Liver (tissue), 9 donors: ENCODE results near the gene KATNB1. TPM values are rescaled to one million over a fixed set of nuclear protein-coding genes. Genes with fewer than 3 reads are reported as not detected.

Experiments used
- DNase-seq: peaks from one replicate; pipeline ENCODE4 v3.0.0-alpha.2; 2017; ENCODE audit warnings: low spot score
- H3K27ac ChIP-seq, 2 donors: one replicate each; pipeline ENCODE4 v1.7.0; 2013; ENCODE audit warnings: inconsistent platforms in 2 of 2, low read length in 2 of 2, control low read depth in 1 of 2, low read depth in 1 of 2, mild to moderate bottlenecking in 1 of 2
- H3K27me3 ChIP-seq, 4 donors: one replicate each; pipeline versions ENCODE4 v1.6.1 to v1.7.0; 2013; ENCODE audit warnings: low read length in 3 of 4, inconsistent platforms in 1 of 4, mild to moderate bottlenecking in 1 of 4, moderate library complexity in 1 of 4; ENCODE audit not compliant: control insufficient read depth in 4 of 4, insufficient read depth in 4 of 4
- H3K36me3 ChIP-seq, 4 donors: one replicate each; pipeline versions ENCODE4 v1.6.1 to v1.7.0; 2013; ENCODE audit warnings: low read length in 3 of 4, mild to moderate bottlenecking in 3 of 4, low read depth in 1 of 4, moderate library complexity in 1 of 4; ENCODE audit not compliant: control insufficient read depth in 4 of 4, insufficient read depth in 3 of 4
- H3K4me1 ChIP-seq, 4 donors: one replicate each; pipeline versions ENCODE4 v1.6.1 to v1.7.0; 2013; ENCODE audit warnings: low read length in 3 of 4, mild to moderate bottlenecking in 3 of 4, moderate library complexity in 1 of 4; ENCODE audit not compliant: control insufficient read depth in 4 of 4, insufficient read depth in 4 of 4
- H3K4me3 ChIP-seq, 3 donors: one replicate each; pipeline versions ENCODE4 v1.6.1 to v1.7.0; 2013; ENCODE audit warnings: low read length in 3 of 3, control low read depth in 1 of 3, low read depth in 1 of 3, mild to moderate bottlenecking in 1 of 3
- H3K9ac ChIP-seq, 2 donors: one replicate each; pipeline ENCODE4 v1.7.0; 2013; ENCODE audit warnings: low read length in 2 of 2, mild to moderate bottlenecking in 2 of 2, moderate library complexity in 2 of 2, control low read depth in 1 of 2, low read depth in 1 of 2
- H3K9me3 ChIP-seq, 4 donors: one replicate each; pipeline versions ENCODE4 v1.6.1 to v1.7.0; 2013; ENCODE audit warnings: low read length in 3 of 4; ENCODE audit not compliant: control insufficient read depth in 4 of 4
- EGR1 ChIP-seq, 2 donors: IDR thresholded peaks; 2 replicates each; pipeline ENCODE4 v1.6.1; 2016 to 2018; ENCODE audit warnings: antibody characterized with exemption in 2 of 2, low read depth in 2 of 2
- FOXA1 ChIP-seq: IDR thresholded peaks from 2 replicates; pipeline ENCODE4 v1.6.1; 2016; ENCODE audit warnings: antibody characterized with exemption
- FOXA2 ChIP-seq: IDR thresholded peaks from 2 replicates; pipeline ENCODE4 v1.6.1; 2016; ENCODE audit warnings: antibody characterized with exemption
- GABPA ChIP-seq, 2 donors: IDR thresholded peaks in 1 of 2; conservative IDR thresholded peaks in 1 of 2; 2 replicates each; pipeline ENCODE4 v1.6.1; 2016; ENCODE audit warnings: antibody characterized with exemption in 2 of 2, mild to moderate bottlenecking in 1 of 2, moderate library complexity in 1 of 2
- HNF4A ChIP-seq, 2 donors: conservative IDR thresholded peaks; 2 replicates each; pipeline ENCODE4 v1.6.1; 2016; ENCODE audit warnings: antibody characterized with exemption in 2 of 2, mild to moderate bottlenecking in 2 of 2
- HNF4G ChIP-seq: IDR thresholded peaks from 2 replicates; pipeline ENCODE4 v1.6.1; 2016; ENCODE audit warnings: antibody characterized with exemption
- NR2F2 ChIP-seq: IDR thresholded peaks from 2 replicates; pipeline ENCODE4 v1.6.1; 2016; ENCODE audit warnings: antibody characterized with exemption
- RAD21 ChIP-seq, 2 donors: IDR thresholded peaks; 2 replicates each; pipeline ENCODE4 v1.6.1; 2016; ENCODE audit warnings: antibody characterized with exemption in 2 of 2, mild to moderate bottlenecking in 2 of 2
- REST ChIP-seq: IDR thresholded peaks from 2 replicates; pipeline ENCODE4 v1.6.1; 2016; ENCODE audit warnings: antibody characterized with exemption, mild to moderate bottlenecking
- RXRA ChIP-seq, 2 donors: IDR thresholded peaks; 2 replicates each; pipeline ENCODE4 v1.6.1; 2017 to 2018; ENCODE audit warnings: antibody characterized with exemption in 2 of 2, mild to moderate bottlenecking in 1 of 2
- SP1 ChIP-seq: IDR thresholded peaks from 2 replicates; pipeline ENCODE4 v1.6.1; 2018; ENCODE audit warnings: antibody characterized with exemption, mild to moderate bottlenecking
- YY1 ChIP-seq: IDR thresholded peaks from 2 replicates; pipeline ENCODE4 v1.6.1; 2016; ENCODE audit warnings: antibody characterized with exemption, mild to moderate bottlenecking
- whole genome bisulfite sequencing: extraction: QIAGEN DNeasy Blood & Tissue Kit; methylation state at CpG from one replicate; pipeline ENCODE4 v1.1.7; 2013; 5-methylcytosine and 5-hydroxymethylcytosine counted together
- polyA plus RNA-seq, 2 donors: library from polyadenylated mRNA; stranded (reverse) in 1 of 2; unstranded in 1 of 2; fragments of 200-250 nt in 1 of 2; fragments of >200 nt in 1 of 2; fragmentation: Nextera tagmentation in 1 of 2; extraction: Ambion mirVana in 1 of 2; gene quantifications; one replicate each; pipeline versions ENCODE4 v1.2.1 to v1.2.3, GENCODE V29; 2013 to 2015
- total RNA-seq, 2 donors: library from RNA; depleted of rRNA; stranded (reverse); fragments of >200 nt; gene quantifications; one replicate each; pipeline ENCODE4 v1.2.3, GENCODE V29; 2014
- TF ChIP-seq, protein P1 (sequence below): fragments of 150-350 bp; IDR thresholded peaks from 2 replicates; pipeline ENCODE4 v1.5.1; 2017; ENCODE audit warnings: improper control_type of control experiment, low read depth, low read length; ENCODE audit not compliant: missing input control
- TF ChIP-seq, protein P2 (sequence below): IDR thresholded peaks from 2 replicates; pipeline ENCODE4 v1.6.1; 2016; ENCODE audit warnings: antibody characterized with exemption
- TF ChIP-seq, protein P3 (sequence below): IDR thresholded peaks from 2 replicates; pipeline ENCODE4 v1.6.1; 2016; ENCODE audit warnings: antibody characterized with exemption
- donor health status: healthy.
- donor health status: healthy.
- donor health status: healthy.
- donor health status: healthy.
- donor health status: healthy.

Gene KATNB1
- total and polyA plus RNA-seq, 4 donors, result 4.5 to 16.4 (median 7.5) TPM

- no peak for TF ChIP-seq REST
- no peak for TF ChIP-seq NR2F2
Observed at GRCh38 chr16:57695680-57696069, 39.9 kb upstream of the KATNB1 start (continued).

DNA sequence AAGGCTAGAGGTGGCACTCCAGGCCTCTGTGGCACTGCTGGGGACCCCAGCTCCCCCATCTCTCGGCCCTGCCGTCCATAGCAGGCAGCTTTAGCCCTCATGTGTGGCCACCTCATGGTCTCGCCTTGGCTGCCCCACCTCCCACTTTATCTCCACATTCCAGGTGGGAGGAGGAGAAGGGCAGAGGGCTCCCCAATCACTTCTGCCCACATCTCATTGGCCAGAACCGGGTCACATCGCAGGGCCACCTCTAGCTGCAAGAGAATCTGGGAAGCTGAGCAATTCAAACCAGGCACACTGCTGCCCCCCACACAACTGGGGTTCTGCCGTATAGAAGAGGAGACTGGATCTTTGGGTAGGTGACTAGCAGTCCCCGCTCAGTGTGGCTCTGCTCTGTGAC is 39.3 kb upstream of the KATNB1 start:
- H3K4me1 ChIP-seq, result peaks cover 2 to 25% (median 17%) of the 10 kb centered on the region in 4 donors
- no peaks in the 10 kb centered on the region for H3K36me3 ChIP-seq
- H3K9ac ChIP-seq, result no peak overlapping the region
- no peaks in the 10 kb centered on the region for H3K9me3 ChIP-seq
- TF ChIP-seq YY1 (no peak), HNF4A (conservative IDR thresholded peaks at IDR 0.05) (no peak), FOXA2 (no peak), HNF4G (no peak), RXRA (IDR thresholded peaks at IDR 0.05) (no peak), FOXA1 (no peak), SP1 (no peak), RAD21 (IDR thresholded peaks at IDR 0.05) (no peak), EGR1 (IDR thresholded peaks at IDR 0.05; ENCODE audit: low read depth in 2 of 2) (no peak), GABPA (IDR thresholded peaks at IDR 0.05 in 1 of 2, conservative IDR thresholded peaks at IDR 0.05 in 1 of 2) (no peak)
- TF ChIP-seq, protein P1, sequence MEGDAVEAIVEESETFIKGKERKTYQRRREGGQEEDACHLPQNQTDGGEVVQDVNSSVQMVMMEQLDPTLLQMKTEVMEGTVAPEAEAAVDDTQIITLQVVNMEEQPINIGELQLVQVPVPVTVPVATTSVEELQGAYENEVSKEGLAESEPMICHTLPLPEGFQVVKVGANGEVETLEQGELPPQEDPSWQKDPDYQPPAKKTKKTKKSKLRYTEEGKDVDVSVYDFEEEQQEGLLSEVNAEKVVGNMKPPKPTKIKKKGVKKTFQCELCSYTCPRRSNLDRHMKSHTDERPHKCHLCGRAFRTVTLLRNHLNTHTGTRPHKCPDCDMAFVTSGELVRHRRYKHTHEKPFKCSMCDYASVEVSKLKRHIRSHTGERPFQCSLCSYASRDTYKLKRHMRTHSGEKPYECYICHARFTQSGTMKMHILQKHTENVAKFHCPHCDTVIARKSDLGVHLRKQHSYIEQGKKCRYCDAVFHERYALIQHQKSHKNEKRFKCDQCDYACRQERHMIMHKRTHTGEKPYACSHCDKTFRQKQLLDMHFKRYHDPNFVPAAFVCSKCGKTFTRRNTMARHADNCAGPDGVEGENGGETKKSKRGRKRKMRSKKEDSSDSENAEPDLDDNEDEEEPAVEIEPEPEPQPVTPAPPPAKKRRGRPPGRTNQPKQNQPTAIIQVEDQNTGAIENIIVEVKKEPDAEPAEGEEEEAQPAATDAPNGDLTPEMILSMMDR, result no peak
- TF ChIP-seq, protein P2, sequence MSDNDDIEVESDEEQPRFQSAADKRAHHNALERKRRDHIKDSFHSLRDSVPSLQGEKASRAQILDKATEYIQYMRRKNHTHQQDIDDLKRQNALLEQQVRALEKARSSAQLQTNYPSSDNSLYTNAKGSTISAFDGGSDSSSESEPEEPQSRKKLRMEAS, result no peak
- TF ChIP-seq, protein P3, sequence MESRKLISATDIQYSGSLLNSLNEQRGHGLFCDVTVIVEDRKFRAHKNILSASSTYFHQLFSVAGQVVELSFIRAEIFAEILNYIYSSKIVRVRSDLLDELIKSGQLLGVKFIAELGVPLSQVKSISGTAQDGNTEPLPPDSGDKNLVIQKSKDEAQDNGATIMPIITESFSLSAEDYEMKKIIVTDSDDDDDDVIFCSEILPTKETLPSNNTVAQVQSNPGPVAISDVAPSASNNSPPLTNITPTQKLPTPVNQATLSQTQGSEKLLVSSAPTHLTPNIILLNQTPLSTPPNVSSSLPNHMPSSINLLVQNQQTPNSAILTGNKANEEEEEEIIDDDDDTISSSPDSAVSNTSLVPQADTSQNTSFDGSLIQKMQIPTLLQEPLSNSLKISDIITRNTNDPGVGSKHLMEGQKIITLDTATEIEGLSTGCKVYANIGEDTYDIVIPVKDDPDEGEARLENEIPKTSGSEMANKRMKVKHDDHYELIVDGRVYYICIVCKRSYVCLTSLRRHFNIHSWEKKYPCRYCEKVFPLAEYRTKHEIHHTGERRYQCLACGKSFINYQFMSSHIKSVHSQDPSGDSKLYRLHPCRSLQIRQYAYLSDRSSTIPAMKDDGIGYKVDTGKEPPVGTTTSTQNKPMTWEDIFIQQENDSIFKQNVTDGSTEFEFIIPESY, result no peak
- no peak overlapping the region for H3K4me3 ChIP-seq
- no peak overlapping the region for H3K27ac ChIP-seq
- no peak for DNase-seq
- no peaks in the 10 kb centered on the region for H3K27me3 ChIP-seq
- 95% methylated on average over 7 of the region's 7 CpGs for WGBS
